ENCODE results near the gene KLHL12. TPM values are rescaled to one million over a fixed set of nuclear protein-coding genes. Genes with fewer than 3 reads are reported as not detected.

KLHL12 gene
- total and polyA plus RNA-seq, 2 donors (not counting 3 experiments of a cell fraction or from before 2014, with no cell fraction given): 22.8 to 23.0 TPM

DNA sequence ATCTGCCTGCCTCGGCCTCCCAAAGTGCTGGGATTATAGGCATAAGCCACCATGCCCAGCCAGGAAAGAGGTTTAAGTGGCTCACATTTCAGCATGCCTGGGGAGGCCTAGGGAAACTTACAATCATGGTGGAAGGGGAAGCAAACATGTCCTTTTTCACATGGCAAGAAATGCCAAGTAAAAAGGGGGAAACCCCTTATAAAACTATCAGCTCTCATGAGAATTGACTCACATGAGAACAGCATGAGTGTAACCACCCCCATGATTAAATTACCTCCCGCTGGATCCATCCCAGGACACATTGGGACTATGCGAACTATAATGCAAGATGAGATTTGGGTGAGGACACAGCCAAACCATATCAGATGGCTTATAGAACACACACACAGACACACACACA, 8.8 kb upstream of the KLHL12 start:
- no peaks in the 10 kb centered on the region for H3K79me2 ChIP-seq (ENCODE audit: control insufficient read depth, insufficient read depth, low read length)
- H3K4me2 ChIP-seq (ENCODE audit: insufficient read depth, low read length): no peak overlapping the region
- FAIRE-seq (no peak), DNase-seq (ENCODE audit: low read depth, low spot score) (no peak)
- CTCF ChIA-PET: no interaction called here
- H3K27ac ChIP-seq (ENCODE audit: insufficient read depth, low read depth, low read length): no peak overlapping the region
- no peaks in the 10 kb centered on the region for H3K9me1 ChIP-seq (replicated peaks; ENCODE audit: control insufficient read depth, extremely low read depth, insufficient read depth, low read length)
- BruUV-seq (replicated peaks): no TSS peak
- H4K20me1 ChIP-seq (replicated peaks; ENCODE audit: control insufficient read depth, extremely low read depth, insufficient read depth, low read length): peaks cover 2% of the 10 kb centered on the region
- intact Hi-C loops (cut with micrococcal nuclease) (no loop called here), dilution Hi-C loops (cut with MboI; ENCODE audit: extremely low pct_ligation_motif_present, low sequenced_read_pairs) (no loop called here)
- H3K9me3 ChIP-seq (replicated peaks; ENCODE audit: control insufficient read depth, insufficient read depth, low read length): no peaks in the 10 kb centered on the region
- peaks cover 0 to 1% of the 10 kb centered on the region in 2 experiments for H3K36me3 ChIP-seq (ENCODE audit: control insufficient read depth in 2 of 2, extremely low read depth in 1 of 2, insufficient read depth in 2 of 2, low read length in 2 of 2)
- POLR2A ChIA-PET: no interaction called here
- H3K9ac ChIP-seq (replicated peaks; ENCODE audit: extremely low read depth, insufficient read depth, low read length): no peak overlapping the region
- no peak overlapping the region for H3K4me3 ChIP-seq (replicated peaks in 1 of 3; ENCODE audit: insufficient read depth in 1 of 3, low read depth in 1 of 3, low read length in 3 of 3)
- H3K4me1 ChIP-seq (ENCODE audit: control insufficient read depth, extremely low read depth, insufficient read depth, low read length): no peaks in the 10 kb centered on the region
- no peak for TF ChIP-seq GATA2 (IDR thresholded peaks at IDR 0.05; ENCODE audit: insufficient read depth, insufficient read length, low read depth, low read length)
- TF ChIP-seq MYC (IDR thresholded peaks at IDR 0.05; ENCODE audit: low read depth, low read length): no peak
- no peak for TF ChIP-seq EZH2 (IDR thresholded peaks at IDR 0.05; ENCODE audit: borderline replicate concordance, low read depth, low read length, severe bottlenecking)
- TF ChIP-seq FOS (IDR thresholded peaks at IDR 0.05; ENCODE audit: borderline replicate concordance, insufficient read depth, low read length): no peak
- TF ChIP-seq CTCF (IDR thresholded peaks at IDR 0.05; ENCODE audit: extremely low read depth in 1 of 2, insufficient read depth in 1 of 2, low read depth in 1 of 2, low read length in 2 of 2): no peak
- no peak for TF ChIP-seq MAX (IDR thresholded peaks at IDR 0.05; ENCODE audit: insufficient read depth, insufficient read length)
- TF ChIP-seq JUN (IDR thresholded peaks at IDR 0.05; ENCODE audit: borderline replicate concordance, insufficient read depth, insufficient read length, low read depth): no peak
- no peak for TF ChIP-seq POLR2A (IDR thresholded peaks at IDR 0.05; ENCODE audit: low read depth, low read length)
- no peak for TF ChIP-seq POLR2AphosphoS5 (IDR thresholded peaks at IDR 0.05; ENCODE audit: insufficient read depth, low read depth, low read length)
- H3K27me3 ChIP-seq (ENCODE audit: control insufficient read depth in 2 of 2, insufficient read depth in 2 of 2, low read length in 2 of 2): no peaks in the 10 kb centered on the region
- no peak overlapping the region for H2AFZ ChIP-seq (ENCODE audit: low read depth, low read length)

Data from endothelial cell of umbilical vein (primary cell).